SKM-1 treated with dmso at 0.1 percent for 144 hours (cell line): ENCODE measurements around the gene LRRC14B.
"Not testable (repeated sequence)": the region's sequence is repeated elsewhere in the genome, so short reads cannot be mapped to it uniquely, and the experiment has no call there.

Source experiments
- DNase-seq: peaks from one replicate; lab custom pipeline; 2025; ENCODE audit not compliant: unreplicated experiment; lab: John Stamatoyannopoulos, UW

Gene LRRC14B

GRCh38 chr5:233426-233825, 42.1 kb downstream of the LRRC14B start:
- not testable (repeated sequence) for DNase-seq

DNA sequence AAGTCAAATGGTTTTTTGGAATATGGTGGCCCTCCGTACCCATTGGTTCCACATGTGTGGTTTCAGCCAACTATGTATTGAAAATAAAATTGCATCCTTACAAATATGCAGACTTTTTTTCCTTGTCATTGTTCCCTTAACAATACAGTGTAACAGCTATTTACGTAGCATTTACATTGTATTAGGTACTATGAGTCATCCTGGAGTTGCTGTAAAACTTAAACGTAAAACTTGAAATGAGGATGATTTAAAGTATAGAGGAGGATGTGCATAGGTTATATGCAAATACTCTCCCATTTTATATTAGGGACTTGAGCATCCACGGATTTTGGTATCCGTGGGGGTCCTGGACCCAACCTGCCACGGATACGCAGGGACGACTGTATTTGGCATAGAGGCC, 43.2 kb downstream of the LRRC14B start:
- no peak for DNase-seq

DNA sequence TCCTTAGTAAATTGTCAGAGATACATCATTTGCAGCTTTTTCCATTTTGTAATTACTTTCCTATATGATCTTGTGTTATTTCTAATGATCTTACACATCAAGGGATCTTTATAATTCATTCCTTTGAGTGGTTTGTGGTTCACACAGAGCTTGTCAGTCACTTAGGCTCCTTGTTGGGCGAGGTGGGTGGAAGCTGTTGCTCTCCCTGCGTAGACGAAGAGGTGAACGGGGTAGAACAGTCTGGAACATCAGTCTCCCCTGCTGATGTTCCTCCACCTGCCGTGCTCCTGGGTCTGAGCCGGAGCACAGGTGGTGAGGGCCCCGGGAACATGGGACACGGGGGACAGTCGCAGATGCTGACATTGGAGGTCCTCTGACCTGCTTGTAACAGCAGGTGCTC, 44.2 kb downstream of the LRRC14B start:
- not testable (repeated sequence) for DNase-seq

DNA sequence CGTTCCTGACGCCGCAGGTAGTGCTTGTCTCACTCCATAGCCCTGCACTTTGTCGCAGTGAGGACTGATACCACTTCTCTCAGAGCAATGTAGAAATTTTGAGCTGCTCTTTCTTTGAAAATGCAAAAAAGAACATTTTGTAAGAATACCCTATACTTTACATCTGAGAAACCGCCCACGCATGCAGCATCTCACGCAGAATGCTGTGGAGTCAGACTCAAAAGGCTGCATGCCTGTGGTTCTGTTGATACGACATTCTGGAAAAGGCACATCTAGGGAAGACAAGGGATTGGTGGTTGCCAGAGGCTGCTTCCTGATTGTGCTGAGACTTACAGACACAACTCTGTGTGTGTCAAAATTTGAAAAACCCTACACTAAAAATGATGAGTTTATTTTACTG, 46.6 kb downstream of the LRRC14B start:
- not testable (repeated sequence) for DNase-seq

DNA sequence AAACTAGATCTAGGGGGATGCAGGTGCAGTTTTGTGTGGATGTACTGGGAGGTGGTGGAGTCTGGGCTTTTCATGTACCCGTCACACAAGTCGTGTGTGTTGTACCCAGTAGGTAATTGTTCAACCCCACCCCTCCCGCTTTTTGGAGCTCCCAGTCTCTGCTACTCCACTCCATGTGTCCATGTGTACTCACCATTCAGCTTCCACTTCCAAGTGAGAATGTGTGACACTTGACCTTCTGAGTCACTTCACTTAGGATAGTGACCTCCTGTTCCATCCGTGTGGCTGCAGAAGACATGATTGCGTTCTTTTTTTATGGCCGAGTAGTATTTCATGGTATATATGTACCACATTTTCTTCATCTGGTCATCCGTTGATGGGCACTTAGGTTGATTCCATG, 49.3 kb downstream of the LRRC14B start:
- not testable (repeated sequence) for DNase-seq

GRCh38 chr5:241045-241669, 49.9 kb downstream of the LRRC14B start:
- not testable (repeated sequence) for DNase-seq

GRCh38 chr5:243683-244367, 52.5 kb downstream of the LRRC14B start:
- not testable (repeated sequence) for DNase-seq

- DNase-seq = not testable (repeated sequence)
These were observed 54.4 kb downstream of the LRRC14B start for GRCh38 chr5:245717-246116.
